Liver (tissue), 3 donors: ENCODE measurements around the gene PCDHA8.

Experiments used
- EGR1 ChIP-seq, 2 donors: IDR thresholded peaks; 2 replicates each; pipeline ENCODE4 v1.6.1; 2016 to 2018; ENCODE audit warnings: antibody characterized with exemption in 2 of 2, low read depth in 2 of 2
- GABPA ChIP-seq, 2 donors: IDR thresholded peaks in 1 of 2; conservative IDR thresholded peaks in 1 of 2; 2 replicates each; pipeline ENCODE4 v1.6.1; 2016; ENCODE audit warnings: antibody characterized with exemption in 2 of 2, mild to moderate bottlenecking in 1 of 2, moderate library complexity in 1 of 2
- HNF4G ChIP-seq: IDR thresholded peaks from 2 replicates; pipeline ENCODE4 v1.6.1; 2016; ENCODE audit warnings: antibody characterized with exemption
- JUND ChIP-seq, 2 donors: IDR thresholded peaks; 2 replicates each; pipeline ENCODE4 v1.6.1; 2016; ENCODE audit warnings: antibody characterized with exemption in 2 of 2
- RXRA ChIP-seq, 2 donors: IDR thresholded peaks; 2 replicates each; pipeline ENCODE4 v1.6.1; 2017 to 2018; ENCODE audit warnings: antibody characterized with exemption in 2 of 2, mild to moderate bottlenecking in 1 of 2
- SP1 ChIP-seq: IDR thresholded peaks from 2 replicates; pipeline ENCODE4 v1.6.1; 2018; ENCODE audit warnings: antibody characterized with exemption, mild to moderate bottlenecking
- TAF1 ChIP-seq: conservative IDR thresholded peaks from 2 replicates; pipeline ENCODE4 v1.6.1; 2016; ENCODE audit warnings: antibody characterized with exemption, mild to moderate bottlenecking
- YY1 ChIP-seq: IDR thresholded peaks from 2 replicates; pipeline ENCODE4 v1.6.1; 2016; ENCODE audit warnings: antibody characterized with exemption, mild to moderate bottlenecking
- TF ChIP-seq, protein P1 (sequence below): IDR thresholded peaks from 2 replicates; pipeline ENCODE4 v1.6.1; 2016; ENCODE audit warnings: antibody characterized with exemption, mild to moderate bottlenecking
- TF ChIP-seq, protein P2 (sequence below): fragments of 150-350 bp; IDR thresholded peaks from 2 replicates; pipeline ENCODE4 v1.5.1; 2017; ENCODE audit warnings: improper control_type of control experiment, low read depth, low read length; ENCODE audit not compliant: missing input control
- TF ChIP-seq, protein P3 (sequence below): IDR thresholded peaks from 2 replicates; pipeline ENCODE4 v1.6.1; 2016; ENCODE audit warnings: antibody characterized with exemption
- TF ChIP-seq, protein P4 (sequence below): IDR thresholded peaks from 2 replicates; pipeline ENCODE4 v1.6.1; 2016; ENCODE audit warnings: antibody characterized with exemption
- TF ChIP-seq, protein P5 (sequence below): IDR thresholded peaks from 2 replicates; pipeline ENCODE4 v1.6.1; 2016; ENCODE audit warnings: antibody characterized with exemption
- donor health status: healthy.
- donor health status: healthy.

DNA sequence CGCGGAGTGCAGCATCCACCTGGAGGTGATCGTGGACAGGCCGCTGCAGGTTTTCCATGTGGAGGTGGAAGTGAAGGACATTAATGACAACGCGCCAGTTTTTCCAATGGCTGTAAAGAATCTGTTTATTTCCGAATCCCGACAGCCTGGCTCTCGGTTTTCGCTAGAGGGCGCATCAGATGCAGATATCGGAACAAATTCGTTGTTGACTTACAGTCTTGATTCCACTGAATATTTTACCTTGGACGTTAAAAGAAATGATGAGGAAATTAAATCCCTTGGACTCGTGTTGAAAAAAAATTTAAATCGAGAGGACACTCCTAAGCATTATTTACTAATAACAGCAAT lies 39.5 kb upstream of the PCDHA8 start:
- TF ChIP-seq, protein P1, sequence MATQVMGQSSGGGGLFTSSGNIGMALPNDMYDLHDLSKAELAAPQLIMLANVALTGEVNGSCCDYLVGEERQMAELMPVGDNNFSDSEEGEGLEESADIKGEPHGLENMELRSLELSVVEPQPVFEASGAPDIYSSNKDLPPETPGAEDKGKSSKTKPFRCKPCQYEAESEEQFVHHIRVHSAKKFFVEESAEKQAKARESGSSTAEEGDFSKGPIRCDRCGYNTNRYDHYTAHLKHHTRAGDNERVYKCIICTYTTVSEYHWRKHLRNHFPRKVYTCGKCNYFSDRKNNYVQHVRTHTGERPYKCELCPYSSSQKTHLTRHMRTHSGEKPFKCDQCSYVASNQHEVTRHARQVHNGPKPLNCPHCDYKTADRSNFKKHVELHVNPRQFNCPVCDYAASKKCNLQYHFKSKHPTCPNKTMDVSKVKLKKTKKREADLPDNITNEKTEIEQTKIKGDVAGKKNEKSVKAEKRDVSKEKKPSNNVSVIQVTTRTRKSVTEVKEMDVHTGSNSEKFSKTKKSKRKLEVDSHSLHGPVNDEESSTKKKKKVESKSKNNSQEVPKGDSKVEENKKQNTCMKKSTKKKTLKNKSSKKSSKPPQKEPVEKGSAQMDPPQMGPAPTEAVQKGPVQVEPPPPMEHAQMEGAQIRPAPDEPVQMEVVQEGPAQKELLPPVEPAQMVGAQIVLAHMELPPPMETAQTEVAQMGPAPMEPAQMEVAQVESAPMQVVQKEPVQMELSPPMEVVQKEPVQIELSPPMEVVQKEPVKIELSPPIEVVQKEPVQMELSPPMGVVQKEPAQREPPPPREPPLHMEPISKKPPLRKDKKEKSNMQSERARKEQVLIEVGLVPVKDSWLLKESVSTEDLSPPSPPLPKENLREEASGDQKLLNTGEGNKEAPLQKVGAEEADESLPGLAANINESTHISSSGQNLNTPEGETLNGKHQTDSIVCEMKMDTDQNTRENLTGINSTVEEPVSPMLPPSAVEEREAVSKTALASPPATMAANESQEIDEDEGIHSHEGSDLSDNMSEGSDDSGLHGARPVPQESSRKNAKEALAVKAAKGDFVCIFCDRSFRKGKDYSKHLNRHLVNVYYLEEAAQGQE = no peak
- TF ChIP-seq TAF1 (no peak), YY1 (no peak), SP1 (no peak), JUND (IDR thresholded peaks at IDR 0.05) (no peak), EGR1 (IDR thresholded peaks at IDR 0.05; ENCODE audit: low read depth in 2 of 2) (no peak), RXRA (IDR thresholded peaks at IDR 0.05) (no peak), HNF4G (no peak), GABPA (IDR thresholded peaks at IDR 0.05 in 1 of 2, conservative IDR thresholded peaks at IDR 0.05 in 1 of 2) (no peak)
- TF ChIP-seq, protein P2, sequence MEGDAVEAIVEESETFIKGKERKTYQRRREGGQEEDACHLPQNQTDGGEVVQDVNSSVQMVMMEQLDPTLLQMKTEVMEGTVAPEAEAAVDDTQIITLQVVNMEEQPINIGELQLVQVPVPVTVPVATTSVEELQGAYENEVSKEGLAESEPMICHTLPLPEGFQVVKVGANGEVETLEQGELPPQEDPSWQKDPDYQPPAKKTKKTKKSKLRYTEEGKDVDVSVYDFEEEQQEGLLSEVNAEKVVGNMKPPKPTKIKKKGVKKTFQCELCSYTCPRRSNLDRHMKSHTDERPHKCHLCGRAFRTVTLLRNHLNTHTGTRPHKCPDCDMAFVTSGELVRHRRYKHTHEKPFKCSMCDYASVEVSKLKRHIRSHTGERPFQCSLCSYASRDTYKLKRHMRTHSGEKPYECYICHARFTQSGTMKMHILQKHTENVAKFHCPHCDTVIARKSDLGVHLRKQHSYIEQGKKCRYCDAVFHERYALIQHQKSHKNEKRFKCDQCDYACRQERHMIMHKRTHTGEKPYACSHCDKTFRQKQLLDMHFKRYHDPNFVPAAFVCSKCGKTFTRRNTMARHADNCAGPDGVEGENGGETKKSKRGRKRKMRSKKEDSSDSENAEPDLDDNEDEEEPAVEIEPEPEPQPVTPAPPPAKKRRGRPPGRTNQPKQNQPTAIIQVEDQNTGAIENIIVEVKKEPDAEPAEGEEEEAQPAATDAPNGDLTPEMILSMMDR = no peak
- TF ChIP-seq, protein P3, sequence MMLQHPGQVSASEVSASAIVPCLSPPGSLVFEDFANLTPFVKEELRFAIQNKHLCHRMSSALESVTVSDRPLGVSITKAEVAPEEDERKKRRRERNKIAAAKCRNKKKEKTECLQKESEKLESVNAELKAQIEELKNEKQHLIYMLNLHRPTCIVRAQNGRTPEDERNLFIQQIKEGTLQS = no peak
- TF ChIP-seq, protein P4, sequence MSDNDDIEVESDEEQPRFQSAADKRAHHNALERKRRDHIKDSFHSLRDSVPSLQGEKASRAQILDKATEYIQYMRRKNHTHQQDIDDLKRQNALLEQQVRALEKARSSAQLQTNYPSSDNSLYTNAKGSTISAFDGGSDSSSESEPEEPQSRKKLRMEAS = no peak
- TF ChIP-seq, protein P5, sequence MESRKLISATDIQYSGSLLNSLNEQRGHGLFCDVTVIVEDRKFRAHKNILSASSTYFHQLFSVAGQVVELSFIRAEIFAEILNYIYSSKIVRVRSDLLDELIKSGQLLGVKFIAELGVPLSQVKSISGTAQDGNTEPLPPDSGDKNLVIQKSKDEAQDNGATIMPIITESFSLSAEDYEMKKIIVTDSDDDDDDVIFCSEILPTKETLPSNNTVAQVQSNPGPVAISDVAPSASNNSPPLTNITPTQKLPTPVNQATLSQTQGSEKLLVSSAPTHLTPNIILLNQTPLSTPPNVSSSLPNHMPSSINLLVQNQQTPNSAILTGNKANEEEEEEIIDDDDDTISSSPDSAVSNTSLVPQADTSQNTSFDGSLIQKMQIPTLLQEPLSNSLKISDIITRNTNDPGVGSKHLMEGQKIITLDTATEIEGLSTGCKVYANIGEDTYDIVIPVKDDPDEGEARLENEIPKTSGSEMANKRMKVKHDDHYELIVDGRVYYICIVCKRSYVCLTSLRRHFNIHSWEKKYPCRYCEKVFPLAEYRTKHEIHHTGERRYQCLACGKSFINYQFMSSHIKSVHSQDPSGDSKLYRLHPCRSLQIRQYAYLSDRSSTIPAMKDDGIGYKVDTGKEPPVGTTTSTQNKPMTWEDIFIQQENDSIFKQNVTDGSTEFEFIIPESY = no peak
